ENCODE measurements around the gene MRPS18A. TPM values are rescaled to one million over a fixed set of nuclear protein-coding genes. Genes with fewer than 3 reads are reported as not detected.

MRPS18A gene
- total and polyA plus RNA-seq, 9 donors = 21.9 to 45.0 (median 29.8) TPM

DNA sequence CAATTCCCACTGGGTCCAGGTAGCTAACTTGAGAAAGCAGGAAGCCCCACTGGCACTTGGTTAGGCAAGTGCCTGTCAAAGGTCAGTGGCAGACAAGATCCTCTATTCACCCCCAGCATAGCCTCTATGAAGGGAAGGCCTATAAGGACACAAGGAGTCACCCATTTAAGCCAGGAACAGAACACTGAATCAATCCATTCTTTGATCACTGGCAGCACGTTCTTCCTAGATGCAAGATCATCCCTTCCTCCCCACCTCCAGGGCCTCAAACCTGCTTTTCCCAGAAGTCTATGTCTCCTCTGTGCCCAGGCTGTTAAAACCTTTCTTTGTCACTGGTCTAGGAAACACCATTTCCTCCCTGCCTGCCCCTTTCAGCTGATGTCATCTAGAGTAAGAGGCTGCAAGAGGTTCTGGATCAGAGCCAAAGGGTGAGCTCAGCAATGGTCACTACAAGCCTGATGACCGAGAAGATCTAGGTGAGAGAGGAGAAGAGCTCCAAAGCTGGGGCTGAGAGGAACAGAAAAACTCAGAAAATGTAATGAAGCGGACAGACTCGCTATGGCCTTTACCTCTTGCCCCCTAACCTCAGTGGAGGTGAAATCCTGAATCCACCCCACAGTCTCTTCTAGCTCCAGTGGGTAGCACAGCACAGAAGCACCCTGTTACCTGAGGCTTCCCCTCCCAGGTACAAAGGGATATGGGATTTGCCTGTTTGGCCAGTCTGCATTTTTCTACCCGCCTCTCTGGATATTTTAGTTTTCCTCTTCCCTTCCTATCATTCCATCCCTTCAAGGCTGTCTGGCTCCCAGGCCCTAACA is 60.4 kb downstream of the MRPS18A start:
- Histone ChIP-seq H3K9me3 (no peaks in the 10 kb centered on the region), H3K4me1 (ENCODE audit: insufficient read depth) (peaks cover 6% of the 10 kb centered on the region), H3K36me3 (no peaks in the 10 kb centered on the region), H3K27ac (no peak overlapping the region), H3K4me3 (no peak overlapping the region), H3K27me3 (no peaks in the 10 kb centered on the region)
- 70 to 72% (median 72%) methylated on average over 5 of the region's 5 CpGs for WGBS, 3 donors
- peak in 4 of 5 donors; percentile 33 to 77 (median 61) for DNase-seq
- intact Hi-C loops (cut with DNase I) = no loop called here
- TF ChIP-seq EP300 (IDR thresholded peaks at IDR 0.05) (peak; percentile 22), CTCF (IDR thresholded peaks at IDR 0.05) (no peak)

- no peak overlapping the region for H3K4me3 ChIP-seq
- H3K36me3 ChIP-seq = no peaks in the 10 kb centered on the region
- peak in 1 of 5 donors; percentile 33 for DNase-seq
- intact Hi-C loops (cut with DNase I) = no loop called here
- H3K4me1 ChIP-seq (ENCODE audit: insufficient read depth) = peaks cover 6% of the 10 kb centered on the region
- H3K27ac ChIP-seq = no peak overlapping the region
- no peaks in the 10 kb centered on the region for H3K27me3 ChIP-seq
- TF ChIP-seq CTCF (IDR thresholded peaks at IDR 0.05) (no peak), POLR2A (IDR thresholded peaks at IDR 0.05) (no peak), EP300 (IDR thresholded peaks at IDR 0.05) (no peak)
- H3K9me3 ChIP-seq = no peaks in the 10 kb centered on the region
- WGBS, 3 donors = 89 to 91% (median 90%) methylated on average over 16 of the region's 16 CpGs
These were observed 62.1 kb downstream of the MRPS18A start for GRCh38 chr6:43625393-43625992.

GRCh38 chr6:43624786-43625288 is 62.8 kb downstream of the MRPS18A start:
- Histone ChIP-seq H3K27me3 (no peaks in the 10 kb centered on the region), H3K9me3 (no peaks in the 10 kb centered on the region), H3K4me3 (no peak overlapping the region), H3K27ac (no peak overlapping the region), H3K4me1 (ENCODE audit: insufficient read depth) (peaks cover 6% of the 10 kb centered on the region), H3K36me3 (no peaks in the 10 kb centered on the region)
- TF ChIP-seq EP300 (IDR thresholded peaks at IDR 0.05) (no peak), POLR2A (IDR thresholded peaks at IDR 0.05) (no peak), CTCF (IDR thresholded peaks at IDR 0.05) (no peak)
- peak in 1 of 5 donors; percentile 35 for DNase-seq
- WGBS, 3 donors = 83 to 89% (median 88%) methylated on average over 7 of the region's 7 CpGs
- intact Hi-C loops (cut with DNase I) = no loop called here

GRCh38 chr6:43623880-43624785 is 63.5 kb downstream of the MRPS18A start:
- no peak overlapping the region for H3K27ac ChIP-seq
- H3K4me1 ChIP-seq (ENCODE audit: insufficient read depth) = peaks cover 6% of the 10 kb centered on the region
- H3K27me3 ChIP-seq = no peaks in the 10 kb centered on the region
- no peaks in the 10 kb centered on the region for H3K9me3 ChIP-seq
- TF ChIP-seq POLR2A (IDR thresholded peaks at IDR 0.05) (no peak), CTCF (IDR thresholded peaks at IDR 0.05) (no peak), EP300 (IDR thresholded peaks at IDR 0.05) (no peak)
- no peaks in the 10 kb centered on the region for H3K36me3 ChIP-seq
- 84 to 89% (median 89%) methylated on average over 12 of the region's 12 CpGs for WGBS, 3 donors
- intact Hi-C loops (cut with DNase I) = no loop called here
- DNase-seq = peak in 1 of 5 donors; percentile 26
- no peak overlapping the region for H3K4me3 ChIP-seq
